GM12873 (cell line): ENCODE data around the gene SYNC.
A peak's percentile ranks its signal among the peaks of the same experiment; 100 is the strongest.

Experiments
- CTCF ChIP-seq: IDR thresholded peaks from 2 replicates; pipeline ENCODE4 v1.5.1; 2012; ENCODE audit warnings: low read depth, mild to moderate bottlenecking, moderate library complexity, low read length, control low read depth; ENCODE audit not compliant: insufficient read depth; ENCODE audit errors: missing control alignments

The SYNC gene

GRCh38 chr1:32713081-32713480 lies 10.5 kb upstream of the SYNC start:
- TF ChIP-seq CTCF, result no peak

- TF ChIP-seq CTCF, result peak; percentile 21
These were observed 6.9 kb upstream of the SYNC start for GRCh38 chr1:32709476-32709875.

GRCh38 chr1:32709075-32709474 lies 6.5 kb upstream of the SYNC start:
- no peak for TF ChIP-seq CTCF

GRCh38 chr1:32706491-32706890 lies 3.9 kb upstream of the SYNC start:
- no peak for TF ChIP-seq CTCF

GRCh38 chr1:32705516-32705915 lies 2.9 kb upstream of the SYNC start:
- TF ChIP-seq CTCF, result no peak

GRCh38 chr1:32703479-32704291 lies 1.1 kb upstream of the SYNC start:
- no peak for TF ChIP-seq CTCF

GRCh38 chr1:32701951-32702598 lies 495 bp downstream of the SYNC start:
- TF ChIP-seq CTCF, result no peak
